ENCODE data around the gene WIPF1.

WIPF1 gene

GRCh38 chr2:174618179-174618578 lies 20.6 kb upstream of the WIPF1 start:
- no peak for DNase-seq

GRCh38 chr2:174617718-174618117 lies 20.1 kb upstream of the WIPF1 start:
- no peak for DNase-seq

DNA sequence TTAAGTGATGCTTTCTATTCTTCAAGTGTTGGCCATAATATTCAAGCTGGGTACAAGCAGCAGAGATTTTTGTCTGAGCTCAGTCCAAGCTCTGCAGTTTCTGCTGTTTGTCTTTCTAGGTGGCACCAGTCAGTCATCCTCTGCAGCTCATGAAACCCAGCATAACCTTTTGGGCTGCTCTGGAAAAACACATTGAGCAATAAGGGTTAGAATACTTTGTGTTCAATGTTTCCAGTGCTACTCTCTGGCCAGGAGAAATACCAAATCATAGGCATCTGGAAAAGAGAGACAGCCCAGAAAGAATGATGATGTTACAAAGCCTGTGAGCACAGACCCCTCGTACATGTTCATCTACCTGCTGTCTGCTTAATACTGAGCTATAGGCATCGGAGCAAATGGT lies 19.5 kb upstream of the WIPF1 start:
- DNase-seq, result no peak

- no peak for DNase-seq
Measured at GRCh38 chr2:174615871-174616436, 18.4 kb upstream of the WIPF1 start.

DNA sequence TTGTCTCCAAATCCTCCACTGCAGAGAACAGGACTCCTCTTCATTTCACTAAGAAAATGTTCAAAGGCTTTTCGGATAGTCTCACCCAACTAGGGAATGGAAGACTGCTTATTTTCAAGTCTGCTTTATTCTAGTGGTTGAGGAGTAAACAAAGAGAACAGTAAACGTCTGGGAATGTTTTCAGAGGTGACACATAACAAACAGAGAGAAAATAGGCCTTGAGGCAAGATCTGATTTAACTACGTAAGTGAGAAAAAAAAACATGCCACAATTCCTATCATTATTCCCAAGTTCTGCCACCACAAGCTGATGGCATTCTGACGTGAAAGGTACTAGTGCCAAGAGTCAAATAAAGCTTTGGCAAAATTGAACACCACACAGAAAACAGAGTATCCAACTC lies 16.7 kb upstream of the WIPF1 start:
- no peak for DNase-seq

DNA sequence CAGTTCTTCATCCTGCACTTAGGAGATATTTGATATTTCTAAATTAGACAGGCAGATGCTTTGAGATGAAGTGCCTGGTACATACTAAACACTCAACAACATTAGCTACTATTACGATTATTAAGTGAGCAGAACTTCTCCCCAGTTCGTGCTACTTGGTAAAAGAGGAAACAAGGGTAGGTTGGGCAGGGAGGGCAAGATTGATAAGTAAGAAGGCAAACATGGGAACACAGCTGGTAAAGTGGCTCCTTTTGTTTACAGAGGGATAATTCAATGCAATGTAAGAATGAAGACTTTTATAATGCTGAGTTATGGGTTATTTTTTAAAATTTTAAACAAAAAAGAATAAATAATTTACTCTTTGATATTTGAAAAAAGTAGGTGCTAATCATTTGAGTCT lies 15.9 kb upstream of the WIPF1 start:
- no peak for DNase-seq

DNA sequence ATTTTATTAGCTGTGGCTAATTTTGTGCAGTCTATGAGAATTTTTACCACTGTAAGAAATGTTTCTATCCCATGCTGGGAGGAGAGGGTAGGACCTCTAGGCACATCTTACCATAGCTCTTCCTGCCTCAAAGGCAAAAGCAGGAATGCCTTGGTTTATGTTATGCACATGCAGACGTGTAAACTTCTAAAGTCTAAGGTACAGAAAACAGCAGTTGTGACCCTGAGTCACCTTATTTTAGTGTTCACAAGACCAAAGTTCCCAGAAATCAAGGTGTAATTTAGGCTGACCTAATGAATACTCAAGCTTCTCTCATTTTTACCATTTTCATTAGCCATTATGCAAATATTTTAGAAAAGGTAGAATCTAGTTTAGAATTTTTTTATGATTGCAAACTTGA lies 15.4 kb upstream of the WIPF1 start:
- no peak for DNase-seq

DNA sequence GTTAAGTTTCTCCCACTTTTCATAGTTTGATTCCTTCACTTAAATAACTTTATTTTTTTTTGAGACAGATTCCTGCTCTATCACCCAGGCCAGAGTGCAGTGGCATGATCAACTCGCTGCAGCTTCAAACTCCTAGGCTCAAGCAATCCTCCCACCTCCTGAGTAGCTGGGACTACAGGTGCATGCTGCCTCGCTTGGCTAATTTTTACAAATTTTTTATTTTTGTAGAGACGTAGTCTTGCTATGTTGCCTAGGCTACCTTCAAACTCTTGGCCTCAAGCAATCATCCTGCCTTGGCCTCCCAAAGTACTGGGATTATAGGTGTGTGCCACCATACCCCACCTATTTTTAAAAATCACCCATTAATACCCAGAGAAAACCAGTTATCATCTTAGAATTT lies 14.2 kb upstream of the WIPF1 start:
- DNase-seq, result no peak

DNA sequence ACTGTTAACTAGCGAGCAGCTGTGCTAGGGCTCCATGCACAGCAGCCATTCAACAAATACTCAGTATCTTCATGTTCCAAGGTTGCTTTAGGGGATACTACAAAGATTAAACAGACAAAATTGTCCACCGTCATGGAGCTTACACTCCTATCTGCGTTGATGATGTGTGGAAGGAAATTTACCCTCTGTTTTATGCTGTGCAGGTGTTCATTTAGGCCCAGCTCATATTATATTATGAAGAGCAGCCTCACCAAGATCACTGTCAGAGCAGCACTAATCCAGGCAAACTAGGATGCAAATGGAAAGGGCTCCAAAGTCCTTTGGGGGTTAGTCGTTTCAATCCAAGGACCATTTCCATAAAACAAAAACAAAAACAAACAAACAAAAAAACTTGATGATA lies 13.4 kb upstream of the WIPF1 start:
- no peak for DNase-seq

DNA sequence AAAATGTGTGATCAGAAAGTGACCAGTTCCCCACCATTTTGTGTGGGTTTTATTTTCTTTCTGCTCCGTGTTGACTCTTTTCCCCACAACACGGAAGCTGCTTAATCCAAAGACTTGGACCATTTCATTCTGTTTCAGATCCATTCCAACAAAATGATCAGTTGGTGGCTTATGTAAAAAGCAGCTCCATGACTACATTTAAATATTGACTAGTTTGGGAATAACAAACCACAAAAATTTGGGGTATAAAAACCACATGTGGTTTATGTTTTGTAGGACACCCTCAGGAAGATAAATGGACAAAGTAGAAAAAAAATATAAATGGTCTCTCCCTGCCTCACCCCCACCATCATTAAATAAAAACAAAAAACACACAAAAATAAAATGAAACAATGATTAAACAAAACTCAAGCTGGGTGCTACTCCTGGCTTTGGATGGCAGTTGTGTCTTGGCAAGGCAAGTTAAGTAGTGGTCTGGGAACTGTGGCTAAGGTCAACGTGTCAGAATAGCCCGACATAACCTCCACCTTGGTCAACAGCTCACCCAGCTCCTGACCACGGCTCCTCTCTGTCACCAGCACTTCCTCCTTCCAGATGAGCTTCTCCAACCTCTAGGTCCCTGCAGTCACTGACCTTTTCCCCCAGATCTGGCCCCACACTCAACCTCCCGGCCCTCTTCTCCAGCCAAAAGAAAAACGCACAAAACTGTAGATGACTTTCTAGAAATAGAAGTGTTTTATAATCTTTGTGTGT lies 12.8 kb upstream of the WIPF1 start:
- DNase-seq, result no peak

GRCh38 chr2:174609261-174609660 lies 11.7 kb upstream of the WIPF1 start:
- DNase-seq, result no peak

- DNase-seq, result no peak
Measured at GRCh38 chr2:174608866-174609214, 11.2 kb upstream of the WIPF1 start.

DNA sequence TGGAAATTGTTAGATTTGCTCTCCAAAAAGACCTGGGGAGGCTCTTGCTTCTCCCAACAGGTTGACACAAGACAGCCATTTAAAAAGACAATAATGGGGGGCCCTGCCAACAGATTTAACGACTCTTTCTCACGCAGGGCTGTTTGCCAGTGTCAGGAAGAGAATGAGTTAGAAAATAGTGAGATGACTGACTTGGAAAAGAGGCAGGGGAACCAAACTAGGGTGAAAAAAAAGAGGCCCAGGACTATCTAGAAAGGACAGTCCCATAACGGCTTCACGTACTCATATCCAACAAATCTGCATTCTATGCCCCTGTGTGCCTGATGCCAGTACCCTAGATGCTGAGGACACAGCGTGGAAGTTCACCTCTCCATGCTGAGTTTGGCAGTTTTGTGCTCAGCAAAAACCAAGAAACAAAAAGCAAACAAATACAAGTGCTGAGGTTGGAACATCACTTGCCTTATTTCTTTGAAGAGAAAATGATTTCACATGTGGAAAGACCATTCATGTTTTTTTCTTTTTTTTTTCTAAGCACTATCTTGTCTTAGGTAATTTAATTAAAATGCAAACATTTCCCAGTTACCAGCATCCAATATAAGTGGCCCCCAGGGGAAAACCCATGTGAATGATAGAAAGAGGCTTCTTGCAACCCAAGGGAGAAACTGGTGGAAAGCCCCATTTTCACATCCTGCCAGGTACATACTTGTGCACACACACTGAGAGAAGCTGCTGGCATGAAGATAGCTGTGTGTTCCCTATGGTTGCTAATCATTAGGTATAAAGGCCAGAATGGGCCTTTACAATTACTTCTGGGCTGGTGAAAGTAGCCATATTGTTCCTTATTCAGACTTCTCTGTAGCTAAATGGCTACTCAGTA lies 10.6 kb upstream of the WIPF1 start:
- peak; percentile 41 to 42 for DNase-seq

- no peak for DNase-seq
Measured at GRCh38 chr2:174607584-174607983, 10.0 kb upstream of the WIPF1 start.

DNA sequence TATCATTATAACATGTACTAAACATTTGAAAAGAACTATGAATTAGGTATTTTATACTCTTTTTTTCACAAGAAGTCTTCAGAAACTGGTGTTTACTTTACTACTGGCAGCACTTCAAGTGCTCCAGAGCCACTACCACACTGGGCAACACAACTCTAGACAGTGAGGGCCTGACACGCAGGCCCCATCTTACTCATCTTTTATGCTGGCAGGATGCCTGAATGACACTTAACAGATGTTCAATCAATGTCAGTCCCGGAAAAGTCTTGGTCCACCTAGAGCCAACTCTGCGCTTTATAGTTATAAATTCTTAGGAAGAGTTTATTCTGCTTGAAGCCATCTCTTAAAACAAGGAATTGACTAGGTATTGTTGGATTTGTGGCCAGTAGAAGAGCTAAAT lies 8.7 kb upstream of the WIPF1 start:
- peak; percentile 35 to 45 for DNase-seq

DNA sequence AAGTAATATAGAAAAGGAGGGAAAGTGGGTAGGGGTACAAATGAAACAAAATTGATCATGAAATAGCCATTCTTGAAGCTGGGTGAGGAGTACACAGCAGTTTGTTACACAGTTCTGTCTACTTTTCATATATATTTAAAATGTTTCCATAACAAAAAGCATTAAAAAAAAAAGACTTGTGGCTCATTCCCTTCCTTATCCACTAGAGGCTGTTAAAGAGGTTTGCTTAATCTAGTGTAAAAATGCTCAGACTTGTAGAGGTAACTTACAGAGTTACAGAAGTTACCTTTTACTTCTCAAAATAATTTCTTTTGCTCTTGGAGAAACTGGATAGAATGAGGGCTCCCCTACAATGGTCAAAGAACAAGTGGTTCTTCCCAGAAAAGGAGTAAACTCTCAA lies 8.1 kb upstream of the WIPF1 start:
- no peak for DNase-seq

DNA sequence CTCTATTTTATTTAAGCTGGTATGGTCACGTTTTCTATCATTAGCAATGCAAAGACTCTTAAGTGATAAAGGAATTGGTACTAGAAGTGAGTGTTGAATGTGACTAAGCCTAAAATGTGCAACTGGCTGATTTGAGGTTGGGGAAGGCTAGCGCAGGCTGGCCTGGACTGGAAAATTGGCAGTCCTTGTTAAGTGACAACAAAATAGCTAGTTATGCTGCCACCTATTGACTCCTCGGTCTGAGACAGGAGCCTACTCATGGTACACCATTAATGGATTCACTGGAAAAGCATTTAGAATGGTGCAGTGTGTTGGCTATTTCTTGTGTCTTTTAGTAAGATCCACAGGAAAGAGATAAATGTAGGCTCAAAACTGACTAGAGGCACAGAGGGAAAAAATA lies 5.7 kb upstream of the WIPF1 start:
- peak; percentile 47 to 61 for DNase-seq

GRCh38 chr2:174602745-174603144 lies 5.1 kb upstream of the WIPF1 start:
- DNase-seq, result no peak

- no peak for DNase-seq
Measured at GRCh38 chr2:174600349-174600748, 2.7 kb upstream of the WIPF1 start.

GRCh38 chr2:174599310-174599921 lies 1.8 kb upstream of the WIPF1 start:
- DNase-seq, result no peak

GRCh38 chr2:174597009-174597344 lies 627 bp downstream of the WIPF1 start:
- no peak for DNase-seq

- no peak for DNase-seq
Measured at GRCh38 chr2:174595891-174596397, 1.7 kb downstream of the WIPF1 start.

DNA sequence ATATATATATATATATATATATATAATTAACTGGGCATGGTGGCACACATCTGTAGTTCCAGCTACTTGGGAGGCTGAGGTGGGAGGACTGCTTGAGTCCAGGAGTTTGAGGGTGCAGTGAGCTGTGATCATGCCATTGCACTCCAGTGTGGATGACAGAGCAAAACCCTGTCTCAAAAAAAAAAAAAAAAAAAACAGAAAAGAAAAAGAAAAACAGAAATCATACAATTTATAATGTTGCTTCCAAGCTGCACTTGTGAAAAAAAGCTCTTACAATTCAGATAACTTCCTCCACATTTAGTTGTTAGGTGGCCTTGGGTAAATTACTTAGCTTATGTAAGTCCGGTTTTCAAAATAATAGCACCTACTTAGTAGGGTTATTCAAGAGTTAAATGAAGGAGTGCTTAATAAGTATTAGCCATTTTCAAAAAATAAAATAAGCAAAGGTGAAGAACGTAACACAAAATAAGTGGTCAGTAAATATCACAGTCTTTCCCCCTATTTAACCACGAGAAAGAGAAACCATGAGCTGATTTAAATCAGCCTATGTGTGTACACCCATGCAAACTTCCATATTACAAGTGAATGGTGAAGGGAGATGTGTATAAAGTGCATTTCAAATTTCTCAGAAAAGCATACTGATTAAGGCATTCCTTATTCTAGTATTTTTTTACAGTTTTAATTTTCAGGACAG lies 2.3 kb downstream of the WIPF1 start:
- DNase-seq, result no peak

Measured in activated CD4-positive, alpha-beta T cell treated with anti-CD3 and anti-CD28 coated beads for 4 hours (primary cell).